AG04450 (cell line): ENCODE data around the gene STOML3. TPM values are rescaled to one million over a fixed set of nuclear protein-coding genes. Genes with fewer than 3 reads are reported as not detected.

Source experiments
- CTCF ChIA-PET: fragments of 300-600, 350-600 bp; formaldehyde crosslinking; extraction: SDS; loops from one replicate; lab custom pipeline; 2022; ENCODE audit warnings: antibody characterized with exemption, inconsistent platforms; lab: Charles Lee
- POLR2A ChIA-PET: fragments of 350-600 bp; formaldehyde crosslinking; extraction: SDS; loops from one replicate; lab custom pipeline; 2021; ENCODE audit warnings: antibody characterized with exemption, inconsistent platforms; lab: Yijun Ruan, JAX
- DNase-seq: peaks from one replicate; pipeline ENCODE4 v3.0.0-alpha.2; 2011; ENCODE audit warnings: low read depth, low spot score
- H3K27ac ChIP-seq: one replicate; pipeline ENCODE4 v1.5.1; 2012; ENCODE audit warnings: low read depth, low read length, control low read depth
- H3K27me3 ChIP-seq: one replicate; pipeline ENCODE4 v1.6.0; 2012; ENCODE audit warnings: low read length; ENCODE audit not compliant: control insufficient read depth, insufficient read depth
- H3K4me3 ChIP-seq: 2 replicates; pipeline ENCODE4 v1.5.1; 2011; ENCODE audit warnings: mild to moderate bottlenecking, low read depth, low read length, control low read depth
- H3K9me3 ChIP-seq: 2 replicates; pipeline ENCODE4 v1.5.1; 2012; ENCODE audit warnings: low read length; ENCODE audit not compliant: control insufficient read depth, insufficient read depth
- polyA plus RNA-seq: library from polyadenylated mRNA; depleted of rRNA; stranded (reverse); fragments of >200 nt; gene quantifications from 2 replicates; pipeline ENCODE4 v1.2.3, GENCODE V29; 2011
- TF ChIP-seq, protein P1 (sequence below): IDR thresholded peaks from 2 replicates; pipeline ENCODE4 v1.5.1; 2011; ENCODE audit warnings: low read depth, low read length, control low read depth, inconsistent platforms

Gene STOML3
- polyA plus RNA-seq, 1 experiment, result not detected

GRCh38 chr13:38954291-38954690 lies 36.3 kb downstream of the STOML3 start:
- ChIA-PET POLR2A (no interaction called here), CTCF (no interaction called here)
- Histone ChIP-seq H3K9me3 (no peaks in the 10 kb centered on the region), H3K27me3 (no peaks in the 10 kb centered on the region), H3K27ac (no peak overlapping the region), H3K4me3 (no peak overlapping the region)
- DNase-seq, result no peak
- TF ChIP-seq, protein P1, sequence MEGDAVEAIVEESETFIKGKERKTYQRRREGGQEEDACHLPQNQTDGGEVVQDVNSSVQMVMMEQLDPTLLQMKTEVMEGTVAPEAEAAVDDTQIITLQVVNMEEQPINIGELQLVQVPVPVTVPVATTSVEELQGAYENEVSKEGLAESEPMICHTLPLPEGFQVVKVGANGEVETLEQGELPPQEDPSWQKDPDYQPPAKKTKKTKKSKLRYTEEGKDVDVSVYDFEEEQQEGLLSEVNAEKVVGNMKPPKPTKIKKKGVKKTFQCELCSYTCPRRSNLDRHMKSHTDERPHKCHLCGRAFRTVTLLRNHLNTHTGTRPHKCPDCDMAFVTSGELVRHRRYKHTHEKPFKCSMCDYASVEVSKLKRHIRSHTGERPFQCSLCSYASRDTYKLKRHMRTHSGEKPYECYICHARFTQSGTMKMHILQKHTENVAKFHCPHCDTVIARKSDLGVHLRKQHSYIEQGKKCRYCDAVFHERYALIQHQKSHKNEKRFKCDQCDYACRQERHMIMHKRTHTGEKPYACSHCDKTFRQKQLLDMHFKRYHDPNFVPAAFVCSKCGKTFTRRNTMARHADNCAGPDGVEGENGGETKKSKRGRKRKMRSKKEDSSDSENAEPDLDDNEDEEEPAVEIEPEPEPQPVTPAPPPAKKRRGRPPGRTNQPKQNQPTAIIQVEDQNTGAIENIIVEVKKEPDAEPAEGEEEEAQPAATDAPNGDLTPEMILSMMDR, result no peak

DNA sequence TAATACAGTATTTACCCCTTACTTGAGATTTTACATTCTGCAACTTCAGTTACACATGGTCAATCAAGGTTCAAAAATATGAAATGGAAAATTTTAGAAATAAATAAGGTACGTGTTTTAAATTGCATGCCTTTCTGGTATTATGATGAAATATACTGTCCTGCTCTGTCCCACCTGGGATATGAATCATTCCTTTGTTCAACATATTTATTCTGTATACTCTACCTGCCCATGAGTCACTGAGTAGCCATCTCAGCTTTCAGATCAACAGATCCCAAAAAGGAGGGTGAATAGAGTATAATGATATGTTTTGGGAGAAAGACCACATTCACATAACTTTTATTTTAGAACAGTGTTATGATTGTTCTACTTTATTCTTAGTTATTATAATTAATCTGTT lies 37.8 kb downstream of the STOML3 start:
- no peaks in the 10 kb centered on the region for H3K27me3 ChIP-seq
- CTCF ChIA-PET, result no interaction called here
- H3K4me3 ChIP-seq, result no peak overlapping the region
- TF ChIP-seq, protein P1, result no peak
- no peak overlapping the region for H3K27ac ChIP-seq
- no peak for DNase-seq
- no peaks in the 10 kb centered on the region for H3K9me3 ChIP-seq
- POLR2A ChIA-PET, result no interaction called here

- CTCF ChIA-PET, result no interaction called here
Measured at GRCh38 chr13:38951525-38952313, 38.9 kb downstream of the STOML3 start.

DNA sequence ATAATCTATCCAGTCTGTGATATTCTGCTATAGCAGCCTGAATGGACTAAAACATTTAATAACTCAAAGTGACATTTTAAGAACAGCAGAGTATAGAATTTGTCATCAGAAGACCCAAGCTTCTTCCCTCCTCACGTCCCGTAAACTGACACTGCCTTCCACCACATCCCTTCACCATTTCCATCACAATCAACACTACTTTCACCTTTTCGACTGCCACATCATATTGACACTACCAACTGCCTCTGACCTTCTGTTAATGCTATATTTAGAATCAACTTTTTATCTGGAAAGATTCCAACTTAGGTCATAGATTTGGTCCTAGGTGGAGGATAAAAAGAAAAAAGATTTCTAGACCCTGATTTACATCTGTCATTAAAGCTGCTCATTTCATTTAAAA lies 39.6 kb downstream of the STOML3 start:
- ChIA-PET CTCF (no interaction called here), POLR2A (no interaction called here)
- no peaks in the 10 kb centered on the region for H3K9me3 ChIP-seq
- TF ChIP-seq, protein P1, result no peak
- H3K4me3 ChIP-seq, result no peak overlapping the region
- H3K27ac ChIP-seq, result no peak overlapping the region
- no peaks in the 10 kb centered on the region for H3K27me3 ChIP-seq
- DNase-seq, result no peak

More at GRCh38 chr13:38951525-38952313, 38.9 kb downstream of the STOML3 start:
- TF ChIP-seq, protein P1, result no peak
- POLR2A ChIA-PET, result no interaction called here
- H3K4me3 ChIP-seq, result no peak overlapping the region
- no peaks in the 10 kb centered on the region for H3K27me3 ChIP-seq
- no peaks in the 10 kb centered on the region for H3K9me3 ChIP-seq
- H3K27ac ChIP-seq, result no peak overlapping the region
- no peak for DNase-seq

DNA sequence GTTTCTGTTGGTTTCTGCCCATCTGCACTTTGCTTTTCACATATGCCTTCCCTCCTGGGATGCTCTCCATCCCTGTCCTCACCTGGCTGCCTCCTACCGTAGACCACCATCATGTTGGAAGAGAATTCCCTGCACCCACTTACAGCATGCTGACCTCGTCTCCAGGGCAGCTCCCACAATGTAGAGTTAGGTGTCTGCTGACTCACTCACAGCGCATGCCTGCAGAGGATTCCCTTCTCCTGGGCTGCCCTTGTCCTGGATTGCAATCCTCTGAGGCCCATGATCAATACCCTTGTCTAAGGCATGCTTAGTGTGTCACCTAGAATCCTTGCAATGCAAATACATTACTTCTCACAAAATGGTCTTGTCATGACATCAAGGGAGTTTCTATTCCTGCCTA lies 43.6 kb downstream of the STOML3 start:
- CTCF ChIA-PET, result interaction anchor here (0.6 kb wide), 1 partner anchor 48 kb away, joined by 7 read pairs; no protein-coding TSS in a partner anchor
- DNase-seq, result no peak

More for the DNA sequence above, 43.6 kb downstream of the STOML3 start:
- TF ChIP-seq, protein P1, result no peak
- Histone ChIP-seq H3K27ac (no peak overlapping the region), H3K27me3 (no peaks in the 10 kb centered on the region), H3K4me3 (no peak overlapping the region), H3K9me3 (no peaks in the 10 kb centered on the region)
- POLR2A ChIA-PET, result no interaction called here
